Fibroblast of lung (primary cell): ENCODE data around the gene AQP12B.
"Not testable (repeated sequence)": the region's sequence is repeated elsewhere in the genome, so short reads cannot be mapped to it uniquely, and the experiment has no call there.

Experiments
- EZH2 ChIP-seq: IDR thresholded peaks from 2 replicates; pipeline ENCODE4 v1.5.1; 2012; ENCODE audit warnings: low read length, control low read depth, mild to moderate bottlenecking; ENCODE audit errors: missing control alignments
- TF ChIP-seq, protein P1 (sequence below), 2 donors: IDR thresholded peaks in 1 of 2; conservative IDR thresholded peaks in 1 of 2; 1 replicate in 1 of 2; 2 replicates in 1 of 2; pipeline ENCODE4 v1.5.1; 2011 to 2012; ENCODE audit warnings: low read length in 2 of 2, control low read depth in 1 of 2, inconsistent platforms in 1 of 2, low read depth in 1 of 2, mild to moderate bottlenecking in 1 of 2

GRCh38 chr2:240691631-240692420 lies 9.1 kb upstream of the AQP12B start, which contains the start of gene AQP12A:
- TF ChIP-seq, protein P1, sequence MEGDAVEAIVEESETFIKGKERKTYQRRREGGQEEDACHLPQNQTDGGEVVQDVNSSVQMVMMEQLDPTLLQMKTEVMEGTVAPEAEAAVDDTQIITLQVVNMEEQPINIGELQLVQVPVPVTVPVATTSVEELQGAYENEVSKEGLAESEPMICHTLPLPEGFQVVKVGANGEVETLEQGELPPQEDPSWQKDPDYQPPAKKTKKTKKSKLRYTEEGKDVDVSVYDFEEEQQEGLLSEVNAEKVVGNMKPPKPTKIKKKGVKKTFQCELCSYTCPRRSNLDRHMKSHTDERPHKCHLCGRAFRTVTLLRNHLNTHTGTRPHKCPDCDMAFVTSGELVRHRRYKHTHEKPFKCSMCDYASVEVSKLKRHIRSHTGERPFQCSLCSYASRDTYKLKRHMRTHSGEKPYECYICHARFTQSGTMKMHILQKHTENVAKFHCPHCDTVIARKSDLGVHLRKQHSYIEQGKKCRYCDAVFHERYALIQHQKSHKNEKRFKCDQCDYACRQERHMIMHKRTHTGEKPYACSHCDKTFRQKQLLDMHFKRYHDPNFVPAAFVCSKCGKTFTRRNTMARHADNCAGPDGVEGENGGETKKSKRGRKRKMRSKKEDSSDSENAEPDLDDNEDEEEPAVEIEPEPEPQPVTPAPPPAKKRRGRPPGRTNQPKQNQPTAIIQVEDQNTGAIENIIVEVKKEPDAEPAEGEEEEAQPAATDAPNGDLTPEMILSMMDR (conservative IDR thresholded peaks at IDR 0.05 in 1 of 2, IDR thresholded peaks at IDR 0.05 in 1 of 2; ENCODE audit: low read depth in 1 of 2, low read length in 2 of 2): not testable (repeated sequence)
- not testable (repeated sequence) for TF ChIP-seq EZH2
